Kidney (tissue), 14 donors: Measurements from ENCODE around the gene AMPD1. TPM values are rescaled to one million over a fixed set of nuclear protein-coding genes. Genes with fewer than 3 reads are reported as not detected.

Experiments
- DNase-seq, 5 donors: peaks; one replicate each; pipeline ENCODE4 v3.0.0-alpha.2; 2013 to 2020
- FAIRE-seq: peaks from 2 replicates; lab custom pipeline; 2012; peaks lifted over from hg19 to GRCh38; lab: Jason Lieb, UNC
- H3K27ac ChIP-seq, 2 donors: one replicate each; pipeline ENCODE4 v1.7.0; 2013; ENCODE audit warnings: low read depth in 2 of 2, low read length in 2 of 2, inconsistent platforms in 1 of 2
- H3K27me3 ChIP-seq: one replicate; pipeline ENCODE4 v1.7.1; 2013; ENCODE audit warnings: low read length, inconsistent platforms; ENCODE audit not compliant: control insufficient read depth, insufficient read depth
- H3K36me3 ChIP-seq, 3 donors: one replicate each; pipeline versions ENCODE4 v1.7.0 to v1.7.1; 2013; ENCODE audit warnings: low read length in 3 of 3, control low read depth in 1 of 3, inconsistent platforms in 1 of 3; ENCODE audit not compliant: insufficient read depth in 3 of 3, control insufficient read depth in 2 of 3
- H3K4me1 ChIP-seq, 3 donors: one replicate each; pipeline versions ENCODE4 v1.7.0 to v1.7.1; 2013; ENCODE audit warnings: low read length in 3 of 3, inconsistent platforms in 1 of 3, low read depth in 1 of 3; ENCODE audit not compliant: control insufficient read depth in 2 of 3, insufficient read depth in 2 of 3
- H3K4me3 ChIP-seq, 3 donors: one replicate each; pipeline versions ENCODE4 v1.7.0 to v1.8.1; 2013; ENCODE audit warnings: low read length in 3 of 3, control low read depth in 1 of 3, inconsistent platforms in 1 of 3
- H3K9ac ChIP-seq, 3 donors: one replicate each; pipeline versions ENCODE4 v1.7.0 to v1.7.1; 2013; ENCODE audit warnings: low read length in 3 of 3, control low read depth in 1 of 3, inconsistent platforms in 1 of 3
- H3K9me3 ChIP-seq, 3 donors: one replicate each; pipeline versions ENCODE4 v1.7.0 to v1.7.1; 2013; ENCODE audit warnings: low read length in 3 of 3, control low read depth in 1 of 3, inconsistent platforms in 1 of 3; ENCODE audit not compliant: control insufficient read depth in 2 of 3, insufficient read depth in 1 of 3
- CTCF ChIP-seq: IDR thresholded peaks from 3 replicates; pipeline ENCODE4 v1.5.1; 2012; ENCODE audit warnings: mild to moderate bottlenecking, moderate library complexity, borderline replicate concordance; ENCODE audit not compliant: insufficient read depth; ENCODE audit errors: extremely low read depth
- intact Hi-C: fragments of 100-400 bp; cut with DNase I; formaldehyde crosslinking; loops from one replicate; pipeline ENCODE4 v1.11.1; 2022
- polyA plus RNA-seq: library from polyadenylated mRNA; stranded (reverse); fragments of 350-450 nt; fragmentation: Illumina TruSeq; extraction: RNeasy Lipid Tissue Mini Kit (QIAGEN cat#74804); gene quantifications from one replicate; pipeline ENCODE4 v1.2.3, GENCODE V29; 2014; ENCODE audit warnings: low read depth, low replicate concordance; ENCODE audit not compliant: insufficient read depth
- total RNA-seq: library from RNA; stranded (reverse); fragmentation: NEBNext Ultra II Directional; extraction: Animal tissue kit (Norgen Biotek cat#: 25700); gene quantifications from one replicate; pipeline ENCODE4 v1.2.1, GENCODE V29; 2021
- donor health status: control.
- donor health status: control.
- donor health status: control.
- donor health status: control.
- donor health status: control.
- donor health status: DM: yes; HTN: yes; CAD: no.
- donor health status: Normal renal cell carcinoma (clear cell type).

The AMPD1 gene
- total and polyA plus RNA-seq, 2 donors from 2014 or later: 1.5 TPM; not detected in 1

DNA sequence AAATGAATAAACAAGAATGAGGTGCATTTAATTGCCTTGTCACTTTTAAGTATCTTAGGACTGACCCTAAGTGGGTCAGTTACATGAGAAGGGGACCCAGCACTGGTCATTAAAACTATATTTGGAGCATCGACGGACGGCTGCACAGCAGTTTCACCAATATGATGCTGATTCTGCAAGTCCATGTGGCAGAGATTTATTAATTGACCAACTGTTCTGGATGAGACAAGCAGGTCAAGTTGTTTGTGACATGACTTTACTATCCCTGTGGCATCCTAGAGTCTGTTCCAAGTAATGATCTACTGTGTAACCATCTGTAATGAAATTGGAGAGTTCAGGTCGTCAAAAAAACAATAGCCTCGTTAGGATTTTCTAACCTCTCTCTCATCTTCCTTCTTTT lies 9.5 kb downstream of the AMPD1 start:
- DNase-seq (peak in 1 of 5 donors; percentile 2), FAIRE-seq (no peak)
- no peaks in the 10 kb centered on the region for H3K9me3 ChIP-seq
- H3K36me3 ChIP-seq: no peaks in the 10 kb centered on the region
- no peak overlapping the region for H3K9ac ChIP-seq
- no peak overlapping the region for H3K4me3 ChIP-seq
- TF ChIP-seq CTCF: no peak
- H3K4me1 ChIP-seq: no peaks in the 10 kb centered on the region
- no peak overlapping the region for H3K27ac ChIP-seq
- no peaks in the 10 kb centered on the region for H3K27me3 ChIP-seq
- intact Hi-C loops: no loop called here

DNA sequence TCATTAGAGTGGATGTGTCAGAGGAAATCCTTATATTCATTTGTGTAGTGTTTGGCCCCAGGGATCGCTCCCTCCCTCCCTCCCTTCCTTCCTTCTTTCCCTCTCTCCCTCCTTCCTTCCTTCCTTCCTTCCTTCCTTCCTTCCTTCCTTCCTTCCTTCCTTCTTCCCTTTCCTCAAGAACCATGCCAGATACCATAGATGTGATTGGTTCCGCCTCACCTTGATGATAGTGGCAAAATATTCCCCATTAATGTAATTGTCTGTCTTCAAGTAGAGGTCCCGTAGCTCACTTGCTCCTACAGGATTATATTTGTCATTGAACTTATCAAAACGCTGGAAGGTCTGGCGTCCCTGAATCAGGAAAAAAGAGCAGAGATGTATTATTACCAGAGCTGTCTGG lies 17.7 kb downstream of the AMPD1 start:
- FAIRE-seq: no peak
- TF ChIP-seq CTCF: no peak
- H3K36me3 ChIP-seq: no peaks in the 10 kb centered on the region
- no peak overlapping the region for H3K27ac ChIP-seq
- H3K9me3 ChIP-seq: no peaks in the 10 kb centered on the region
- no peak overlapping the region for H3K4me3 ChIP-seq
- no peak for DNase-seq
- H3K9ac ChIP-seq: no peak overlapping the region
- H3K4me1 ChIP-seq: no peaks in the 10 kb centered on the region
- no peaks in the 10 kb centered on the region for H3K27me3 ChIP-seq
- intact Hi-C loops: no loop called here

GRCh38 chr1:114676115-114676514 lies 19.2 kb downstream of the AMPD1 start:
- no peak overlapping the region for H3K9ac ChIP-seq
- H3K9me3 ChIP-seq: no peaks in the 10 kb centered on the region
- H3K27ac ChIP-seq: no peak overlapping the region
- H3K4me1 ChIP-seq: no peaks in the 10 kb centered on the region
- intact Hi-C loops: no loop called here
- H3K36me3 ChIP-seq: no peaks in the 10 kb centered on the region
- no peak for TF ChIP-seq CTCF
- no peaks in the 10 kb centered on the region for H3K27me3 ChIP-seq
- no peak for FAIRE-seq
- no peak for DNase-seq
- H3K4me3 ChIP-seq: no peak overlapping the region

DNA sequence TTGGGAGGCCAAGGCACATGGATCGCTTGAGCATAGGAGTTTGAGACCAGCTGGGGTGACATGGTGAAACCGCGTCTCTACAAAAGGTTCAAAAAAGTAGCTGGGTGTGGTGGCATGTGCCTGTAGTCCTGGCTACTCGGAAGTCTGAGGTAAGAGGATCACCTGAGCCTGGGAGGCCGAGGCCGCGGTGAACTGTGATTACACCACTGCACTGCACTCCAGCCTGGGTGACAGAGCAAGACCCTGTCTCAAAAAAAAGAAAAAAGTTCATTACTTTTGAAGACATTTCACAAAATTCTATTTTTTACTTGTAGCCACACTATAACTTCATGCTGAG lies 23.4 kb downstream of the AMPD1 start:
- H3K27ac ChIP-seq: no peak overlapping the region
- H3K4me3 ChIP-seq: no peak overlapping the region
- no peaks in the 10 kb centered on the region for H3K9me3 ChIP-seq
- FAIRE-seq (no peak), DNase-seq (no peak)
- H3K4me1 ChIP-seq: peaks cover 0 to 4% (median 0%) of the 10 kb centered on the region in 3 donors
- H3K27me3 ChIP-seq: no peaks in the 10 kb centered on the region
- no peak overlapping the region for H3K9ac ChIP-seq
- no peaks in the 10 kb centered on the region for H3K36me3 ChIP-seq
- no peak for TF ChIP-seq CTCF
- intact Hi-C loops: no loop called here
